ENCODE measurements around the gene DUSP22.

DNA sequence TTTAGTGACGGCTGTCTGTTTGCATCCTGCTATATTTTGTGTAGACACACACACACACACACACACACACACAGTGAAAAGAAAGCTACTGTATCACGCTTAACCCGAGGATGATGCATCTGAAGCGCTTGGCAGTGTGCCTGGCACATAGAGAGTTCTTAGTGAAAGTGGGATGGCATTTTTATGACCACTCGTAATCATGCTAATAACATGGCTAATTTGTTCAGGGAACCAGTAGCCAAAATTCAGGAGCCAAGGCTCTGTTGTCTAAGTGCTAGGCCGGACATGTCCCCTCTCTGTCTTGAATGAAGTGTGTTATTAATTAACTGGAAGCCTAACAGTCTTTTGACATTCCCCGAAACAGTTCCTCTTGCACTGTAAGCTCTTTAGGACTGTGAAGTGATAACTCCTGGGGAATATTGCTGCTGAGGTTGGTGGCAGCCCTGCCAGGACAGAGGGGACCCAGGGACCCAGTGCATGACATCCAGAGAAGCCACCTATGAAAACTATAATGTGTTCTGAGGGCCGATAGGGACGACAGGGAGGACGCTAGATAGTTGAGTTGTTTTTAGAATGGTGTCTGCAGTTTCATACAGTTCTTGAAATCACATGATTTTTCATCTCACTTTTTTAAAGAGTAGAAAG is 54.2 kb downstream of the DUSP22 start:
- TF ChIP-seq CTCF (IDR thresholded peaks at IDR 0.05; ENCODE audit: low read length) (no peak), EZH2 (optimal IDR thresholded peaks at IDR 0.05; ENCODE audit: low read depth, low read length) (no peak)
